GM19438 (cell line): ENCODE measurements around the gene DMD.

Experiments
- ATAC-seq: cut with Tn5 transposase; IDR thresholded peaks from one replicate; pipeline ENCODE4 v1.9.1; 2021; ENCODE audit warnings: low read depth; ENCODE audit not compliant: unreplicated experiment

Gene DMD

GRCh38 chrX:31225819-31226218 lies 1985.5 kb downstream of the DMD start:
- ATAC-seq: no peak

- no peak for ATAC-seq
Observed at GRCh38 chrX:31224381-31225012, 1986.9 kb downstream of the DMD start.

GRCh38 chrX:31223817-31224216 lies 1987.5 kb downstream of the DMD start:
- no peak for ATAC-seq

- no peak for ATAC-seq
Observed at GRCh38 chrX:31222946-31223345, 1988.4 kb downstream of the DMD start.

- no peak for ATAC-seq
Observed at GRCh38 chrX:31219174-31219573, 1992.2 kb downstream of the DMD start.

GRCh38 chrX:31217084-31217483 lies 1994.3 kb downstream of the DMD start:
- no peak for ATAC-seq

- no peak for ATAC-seq
Observed at GRCh38 chrX:31215277-31215815, 1996.0 kb downstream of the DMD start.

GRCh38 chrX:31213941-31214340 lies 1997.4 kb downstream of the DMD start:
- ATAC-seq: no peak

- no peak for ATAC-seq
Observed at GRCh38 chrX:31212856-31213748, 1998.2 kb downstream of the DMD start.

GRCh38 chrX:31209005-31209628 lies 2002.2 kb downstream of the DMD start:
- ATAC-seq: no peak

- ATAC-seq: no peak
Observed at GRCh38 chrX:31201503-31201902, 2009.8 kb downstream of the DMD start.

GRCh38 chrX:31200430-31200829 lies 2010.9 kb downstream of the DMD start:
- no peak for ATAC-seq

- no peak for ATAC-seq
Observed at GRCh38 chrX:31199840-31200114, 2011.6 kb downstream of the DMD start.

- no peak for ATAC-seq
Observed at GRCh38 chrX:31199056-31199839, 2012.1 kb downstream of the DMD start.

- no peak for ATAC-seq
Observed at GRCh38 chrX:31190221-31190975, 2021.0 kb downstream of the DMD start.

- ATAC-seq: no peak
Observed at GRCh38 chrX:31186693-31187338, 2024.5 kb downstream of the DMD start.

- no peak for ATAC-seq
Observed at GRCh38 chrX:31185884-31186283, 2025.5 kb downstream of the DMD start.

- ATAC-seq: no peak
Observed at GRCh38 chrX:31181377-31182000, 2029.9 kb downstream of the DMD start.

- no peak for ATAC-seq
Observed at GRCh38 chrX:31179203-31179602, 2032.1 kb downstream of the DMD start.
